Fibroblast of mammary gland (primary cell): ENCODE measurements around the gene RNF145.

ENCODE experiments used
- DNase-seq: peaks from one replicate; pipeline ENCODE4 v3.0.0-alpha.2; 2010; ENCODE audit warnings: low read depth
- H3K4me3 ChIP-seq: 2 replicates; pipeline ENCODE4 v1.5.1; 2011; ENCODE audit warnings: low read depth, mild to moderate bottlenecking, low read length, moderate library complexity; ENCODE audit not compliant: control insufficient read depth
- CTCF ChIP-seq: conservative IDR thresholded peaks from 2 replicates; pipeline ENCODE4 v1.5.1; 2011; ENCODE audit warnings: low read depth, low read length, inconsistent platforms; ENCODE audit not compliant: control insufficient read depth, insufficient read depth

RNF145 gene

GRCh38 chr5:159220206-159220605, 10.9 kb upstream of the RNF145 start:
- no peak for TF ChIP-seq CTCF
- no peak overlapping the region for H3K4me3 ChIP-seq
- DNase-seq = no peak

DNA sequence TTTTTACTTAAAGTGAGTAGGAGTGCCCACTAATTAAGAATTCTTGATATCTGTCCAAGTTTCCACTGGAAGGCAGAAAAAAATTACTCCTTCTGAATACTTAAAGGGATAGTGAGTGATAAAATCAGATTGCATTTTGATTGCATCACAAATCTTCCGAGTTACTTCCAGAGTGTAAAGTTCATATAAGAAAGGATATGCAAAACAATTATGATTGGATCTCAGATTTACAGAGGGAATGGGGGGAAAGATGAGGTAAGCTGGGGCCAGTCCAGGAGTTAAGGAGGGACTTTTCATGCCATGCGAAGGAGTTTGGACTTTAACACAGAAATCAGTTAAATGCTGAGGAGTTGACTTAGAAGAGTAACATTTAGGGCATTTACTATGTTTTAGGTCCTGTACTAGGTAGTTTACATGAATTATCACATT, 9.3 kb upstream of the RNF145 start:
- TF ChIP-seq CTCF = no peak
- no peak overlapping the region for H3K4me3 ChIP-seq
- DNase-seq = no peak

DNA sequence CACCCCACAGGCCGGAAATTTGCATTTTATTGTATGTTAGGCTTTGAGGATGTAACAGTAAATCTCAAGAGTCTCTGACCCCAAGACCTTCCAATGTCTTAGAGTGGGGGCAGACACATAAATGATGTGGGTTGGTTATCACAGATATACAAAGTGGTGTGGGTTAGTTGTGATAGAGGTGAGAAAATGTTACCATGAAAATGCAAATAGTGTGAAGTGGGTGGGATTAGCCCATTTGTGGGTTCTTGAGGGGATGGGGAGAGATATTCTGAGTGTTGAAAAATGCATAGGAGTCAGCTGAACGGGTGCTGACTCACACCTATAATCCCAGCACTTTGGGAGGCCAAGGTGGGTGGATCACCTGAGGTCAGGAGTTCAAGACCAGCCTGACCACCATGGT, 7.9 kb upstream of the RNF145 start:
- no peak overlapping the region for H3K4me3 ChIP-seq
- DNase-seq = no peak
- no peak for TF ChIP-seq CTCF

DNA sequence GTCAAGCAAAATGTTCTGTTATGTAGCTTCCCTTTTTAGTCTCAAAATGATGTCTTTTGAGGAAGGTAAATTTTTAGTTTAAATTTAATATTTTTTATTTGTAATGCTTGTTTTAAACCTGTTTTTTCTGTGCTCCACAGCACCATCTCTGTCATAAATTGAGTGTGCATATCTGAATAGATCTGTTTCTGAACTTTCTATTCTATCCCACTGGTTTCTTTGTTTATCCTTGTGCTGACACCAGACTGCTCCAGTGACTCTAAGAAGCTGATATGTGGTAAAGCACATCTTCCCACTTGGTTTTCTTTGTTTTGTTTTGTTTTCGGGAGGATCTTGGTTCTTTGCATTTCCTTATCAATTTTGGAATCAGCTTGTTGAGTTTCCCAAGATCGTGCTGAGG, 7.1 kb upstream of the RNF145 start:
- DNase-seq = no peak
- no peak for TF ChIP-seq CTCF
- H3K4me3 ChIP-seq = no peak overlapping the region

GRCh38 chr5:159215886-159216285, 6.5 kb upstream of the RNF145 start:
- DNase-seq = no peak
- H3K4me3 ChIP-seq = no peak overlapping the region
- TF ChIP-seq CTCF = no peak

DNA sequence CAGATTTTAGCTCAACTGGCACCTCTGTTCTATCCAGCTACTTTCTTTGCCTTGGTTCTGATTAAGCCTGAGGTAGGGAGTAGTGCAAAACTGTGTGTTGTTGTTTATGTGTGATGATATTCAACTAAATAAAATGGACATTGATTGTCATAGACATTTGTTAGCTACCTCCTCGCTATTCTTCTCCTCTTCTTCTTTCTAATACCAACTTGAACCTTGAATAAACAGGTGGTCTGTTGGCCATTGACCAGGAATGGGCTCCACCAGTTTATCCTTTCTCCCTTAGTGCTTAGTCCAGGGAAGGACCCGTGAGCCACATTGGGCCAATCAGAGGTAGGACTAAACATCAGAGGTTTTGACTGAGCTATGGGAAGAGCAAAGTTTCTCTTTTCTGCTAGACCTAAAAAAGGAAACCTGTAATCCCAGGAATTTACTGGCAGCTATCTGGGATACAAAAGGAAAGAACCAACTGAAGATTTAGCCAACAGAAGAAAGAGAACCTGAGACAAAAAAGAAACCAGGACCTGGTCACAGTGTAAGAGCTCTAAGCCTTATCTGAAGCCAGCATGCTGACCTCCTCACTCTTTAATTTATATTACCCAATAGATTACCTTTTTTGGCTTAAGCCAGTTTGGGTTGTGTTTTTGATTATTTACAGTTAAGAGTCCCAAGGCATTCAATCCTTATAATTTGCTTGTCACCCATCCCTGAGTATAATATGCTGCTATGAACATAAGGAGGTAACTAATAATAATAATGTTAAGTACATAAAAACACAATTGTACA, 5.3 kb upstream of the RNF145 start:
- no peak for TF ChIP-seq CTCF
- no peak for DNase-seq
- H3K4me3 ChIP-seq = no peak overlapping the region
